VCaP (cell line): ENCODE results near the gene RMDN2.

Experiments used
- H3K27ac ChIP-seq: fragments of 450-650 bp; 2 replicates; pipeline ENCODE4 v1.5.1; 2017
- TF ChIP-seq, protein P1 (sequence below): fragments of 450-650 bp; conservative IDR thresholded peaks from 2 replicates; pipeline ENCODE4 v1.5.1; 2017; ENCODE audit warnings: mild to moderate bottlenecking, moderate library complexity

The RMDN2 gene

DNA sequence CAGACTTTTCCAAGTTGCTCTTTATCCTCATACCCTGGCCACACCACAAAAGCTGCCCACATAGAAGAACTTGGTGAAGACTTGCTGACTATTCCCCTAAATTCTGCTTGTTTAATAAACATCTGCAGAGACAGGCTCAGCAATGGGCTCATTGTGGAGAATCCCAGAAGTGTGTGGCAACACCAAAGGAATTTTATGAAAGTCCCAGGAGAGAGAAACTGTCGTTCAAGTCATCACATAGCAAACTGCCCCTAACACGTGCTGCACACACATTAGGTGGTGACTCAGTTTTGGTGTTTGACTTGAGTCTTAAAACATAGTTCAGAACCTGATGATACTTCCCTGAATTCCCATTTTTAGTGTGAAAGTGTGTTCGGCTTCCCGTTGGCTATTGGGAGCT, 112.2 kb downstream of the RMDN2 start:
- H3K27ac ChIP-seq, result no peak overlapping the region
- TF ChIP-seq, protein P1, sequence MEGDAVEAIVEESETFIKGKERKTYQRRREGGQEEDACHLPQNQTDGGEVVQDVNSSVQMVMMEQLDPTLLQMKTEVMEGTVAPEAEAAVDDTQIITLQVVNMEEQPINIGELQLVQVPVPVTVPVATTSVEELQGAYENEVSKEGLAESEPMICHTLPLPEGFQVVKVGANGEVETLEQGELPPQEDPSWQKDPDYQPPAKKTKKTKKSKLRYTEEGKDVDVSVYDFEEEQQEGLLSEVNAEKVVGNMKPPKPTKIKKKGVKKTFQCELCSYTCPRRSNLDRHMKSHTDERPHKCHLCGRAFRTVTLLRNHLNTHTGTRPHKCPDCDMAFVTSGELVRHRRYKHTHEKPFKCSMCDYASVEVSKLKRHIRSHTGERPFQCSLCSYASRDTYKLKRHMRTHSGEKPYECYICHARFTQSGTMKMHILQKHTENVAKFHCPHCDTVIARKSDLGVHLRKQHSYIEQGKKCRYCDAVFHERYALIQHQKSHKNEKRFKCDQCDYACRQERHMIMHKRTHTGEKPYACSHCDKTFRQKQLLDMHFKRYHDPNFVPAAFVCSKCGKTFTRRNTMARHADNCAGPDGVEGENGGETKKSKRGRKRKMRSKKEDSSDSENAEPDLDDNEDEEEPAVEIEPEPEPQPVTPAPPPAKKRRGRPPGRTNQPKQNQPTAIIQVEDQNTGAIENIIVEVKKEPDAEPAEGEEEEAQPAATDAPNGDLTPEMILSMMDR, result no peak

DNA sequence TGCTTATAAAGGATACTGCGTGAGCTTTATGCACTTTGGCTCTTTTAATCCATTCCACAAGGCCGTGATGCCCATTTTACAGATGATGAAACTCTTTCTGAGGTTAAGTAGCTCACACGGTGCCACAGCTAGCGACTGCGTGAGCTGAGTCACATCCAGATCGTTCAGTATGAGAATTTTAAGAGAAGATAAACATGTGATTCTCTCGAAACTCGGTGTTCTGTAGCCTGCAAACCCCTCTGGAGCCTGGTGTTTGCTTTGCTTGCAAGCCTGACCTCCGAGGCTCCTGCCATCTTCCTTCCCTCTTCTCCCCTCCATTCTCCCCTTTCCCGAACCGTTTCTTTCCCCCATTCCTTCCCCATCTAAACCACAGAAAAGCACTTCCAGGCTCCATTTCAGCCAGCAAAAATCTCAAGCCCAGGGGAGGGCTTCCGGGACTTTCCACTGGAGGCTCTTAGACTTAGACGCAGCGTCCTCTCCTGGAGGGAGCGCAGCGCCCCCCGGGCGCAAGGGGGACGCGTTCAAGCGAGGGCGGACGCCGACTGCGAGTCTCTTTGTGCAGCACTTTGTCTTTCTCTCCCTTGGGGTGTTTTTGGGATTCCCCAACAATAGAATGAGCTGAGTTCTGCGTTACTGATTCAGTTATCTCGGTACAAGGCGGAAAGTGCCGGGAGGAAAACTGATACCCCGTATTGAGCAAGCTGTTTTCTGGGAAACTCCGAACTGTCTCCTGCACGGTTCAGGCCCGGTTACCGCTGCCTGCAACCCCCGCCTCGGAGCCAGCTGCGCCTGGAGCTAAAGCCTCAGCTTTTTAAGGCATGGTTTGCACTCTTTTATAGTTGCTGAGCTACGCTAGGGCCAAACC, 112.9 kb downstream of the RMDN2 start:
- no peak overlapping the region for H3K27ac ChIP-seq
- TF ChIP-seq, protein P1, result no peak

DNA sequence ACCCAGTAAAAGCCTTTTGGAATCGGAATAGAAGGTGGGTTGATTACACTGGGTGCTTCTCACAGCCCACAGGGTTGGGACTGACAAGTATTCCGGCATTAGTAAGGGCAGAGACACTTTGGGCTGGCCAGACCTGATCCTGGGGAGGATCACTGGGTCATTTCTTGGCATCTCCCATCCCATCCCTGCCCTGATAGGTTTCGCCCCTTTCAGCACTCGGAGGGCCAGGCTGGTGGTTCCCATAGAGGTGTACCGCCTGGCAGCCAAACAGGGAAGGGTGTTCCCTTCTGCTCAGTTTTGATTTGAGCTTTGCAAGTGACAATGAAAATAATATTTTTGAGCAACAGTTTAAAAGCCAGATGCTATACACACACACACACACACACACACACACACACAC, 113.6 kb downstream of the RMDN2 start:
- TF ChIP-seq, protein P1, result no peak
- no peak overlapping the region for H3K27ac ChIP-seq

DNA sequence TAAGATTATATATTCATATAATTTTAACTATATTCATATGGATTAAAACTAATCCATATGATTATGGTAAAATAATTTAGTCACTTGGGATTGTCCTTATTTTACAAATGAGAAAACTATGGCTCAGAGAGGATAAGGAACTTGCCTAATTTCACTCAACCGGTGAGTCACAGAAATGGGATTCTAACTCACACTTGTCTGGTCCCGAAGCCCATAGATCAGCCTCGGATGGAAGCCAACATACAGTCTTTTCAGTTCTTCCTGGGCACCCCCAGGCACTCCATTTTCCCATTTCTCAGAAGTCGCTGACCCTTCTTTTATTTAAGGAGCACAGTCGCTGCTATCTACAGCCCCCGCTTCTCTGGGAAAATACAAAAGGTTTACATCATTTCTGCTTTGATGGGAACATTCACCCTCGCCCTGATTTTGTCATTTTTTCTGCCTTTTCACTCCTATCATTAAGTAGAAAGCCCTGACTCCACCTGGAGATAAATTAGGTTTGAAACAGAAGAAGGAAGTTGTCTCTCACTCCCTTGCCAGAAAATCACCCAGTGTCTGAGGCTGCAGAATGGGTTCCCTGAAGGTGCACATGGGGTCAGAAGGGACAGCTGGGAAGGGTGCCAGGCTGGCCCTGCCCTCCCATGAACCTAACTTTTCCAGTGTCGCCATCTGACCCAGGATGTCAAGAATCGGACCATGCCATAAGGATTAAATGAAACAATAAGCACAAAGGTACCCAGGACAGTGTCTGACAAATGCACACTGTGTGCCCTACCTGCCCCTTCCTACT, 114.2 kb downstream of the RMDN2 start:
- no peak overlapping the region for H3K27ac ChIP-seq
- TF ChIP-seq, protein P1, result no peak

DNA sequence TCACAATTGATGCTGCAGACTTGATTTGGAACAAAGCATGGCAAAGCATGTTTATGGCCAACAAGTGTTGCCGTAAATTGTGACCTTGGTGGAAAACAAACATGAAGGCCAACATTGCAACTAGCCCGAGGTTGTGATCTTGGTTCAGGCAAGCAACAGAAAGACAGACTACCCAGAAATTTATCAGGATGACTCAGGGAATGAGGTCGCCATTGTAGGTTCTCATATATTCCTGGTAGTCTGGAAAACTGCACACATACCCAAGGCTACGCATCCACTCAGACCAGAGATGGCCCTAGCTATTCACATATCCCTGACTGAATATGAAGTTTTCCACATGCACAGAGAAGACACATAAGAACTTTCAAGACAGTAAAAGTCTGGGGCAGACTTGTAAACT, 120.7 kb downstream of the RMDN2 start:
- TF ChIP-seq, protein P1, result no peak
- H3K27ac ChIP-seq, result no peak overlapping the region

DNA sequence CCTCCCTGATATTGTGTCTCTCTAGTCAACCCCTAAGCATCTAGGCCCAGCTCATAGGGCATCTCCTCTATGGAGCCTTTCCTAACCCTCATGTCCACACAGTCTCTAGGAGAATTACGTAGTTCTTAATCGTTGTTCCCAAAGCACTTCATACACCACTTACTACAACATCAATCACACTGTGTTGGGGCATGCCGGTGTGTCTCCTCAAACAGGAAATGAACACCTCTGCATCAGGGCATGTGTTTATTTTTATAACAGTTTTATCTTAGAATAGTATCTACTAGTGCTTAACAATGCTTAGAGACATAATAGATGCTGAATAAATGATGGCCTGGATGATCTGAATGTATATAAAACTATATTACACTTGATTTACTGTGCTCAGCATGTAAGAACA, 131.1 kb downstream of the RMDN2 start:
- no peak overlapping the region for H3K27ac ChIP-seq
- TF ChIP-seq, protein P1, result no peak

DNA sequence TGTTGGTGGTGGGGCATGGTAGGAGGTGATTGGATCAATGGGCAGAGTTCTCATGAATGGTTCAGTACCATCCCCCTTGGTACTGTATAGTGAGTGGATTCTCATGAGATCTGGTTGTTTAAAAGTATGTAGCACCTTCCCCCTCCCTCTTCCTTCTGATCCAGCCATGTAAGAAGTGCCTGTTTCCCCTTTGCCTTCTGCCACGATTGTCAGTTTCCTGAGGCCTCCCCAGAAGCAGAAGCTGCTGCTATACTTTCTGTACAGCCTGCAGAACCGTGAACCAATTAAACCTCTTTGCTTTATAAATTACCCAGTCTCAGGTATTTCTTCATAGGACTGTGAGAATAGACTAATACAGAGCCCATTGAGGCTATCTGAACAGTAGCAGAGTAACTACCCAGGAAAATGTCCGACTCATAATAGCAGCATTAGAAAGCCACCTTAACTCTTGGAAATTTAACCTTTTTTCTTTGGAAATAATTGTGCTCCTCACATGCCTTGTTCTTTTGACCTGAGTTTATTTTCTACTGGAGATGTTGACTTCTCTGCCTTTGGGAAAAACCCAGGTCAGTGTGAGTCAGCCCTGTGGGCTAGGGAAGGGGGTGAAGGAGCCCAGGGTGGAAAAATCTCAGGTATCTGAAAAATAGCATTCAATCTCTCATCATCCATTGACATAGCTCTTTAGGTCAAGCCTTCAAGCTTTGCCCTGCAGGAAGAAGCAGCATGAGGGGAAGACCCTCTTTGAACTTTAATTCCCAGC, 132.7 kb downstream of the RMDN2 start:
- TF ChIP-seq, protein P1, result no peak
- H3K27ac ChIP-seq, result no peak overlapping the region
